Adrenal gland (tissue), 12 donors: ENCODE measurements around the gene IRS2. TPM values are rescaled to one million over a fixed set of nuclear protein-coding genes. Genes with fewer than 3 reads are reported as not detected.
A peak's percentile ranks its signal among the peaks of the same experiment; 100 is the strongest.

Source experiments
- DNase-seq, 7 donors: peaks; one replicate each; pipeline ENCODE4 v3.0.0-alpha.2; 2019 to 2020
- H3K27ac ChIP-seq, 5 donors: fragments of 200-600 bp; sonication (generic) in 4 of 5; 1 replicate in 3 of 5; 2 replicates in 2 of 5; pipeline versions ENCODE4 v1.5.1 to v1.8.0; 2016 to 2020; ENCODE audit warnings: mild to moderate bottlenecking in 1 of 5
- H3K27me3 ChIP-seq: fragments of 200-600 bp; 2 replicates; pipeline ENCODE4 v1.8.0; 2021
- H3K36me3 ChIP-seq, 2 donors: fragments of 200-600 bp; replicated peaks in 1 of 2; 1 replicate in 1 of 2; 2 replicates in 1 of 2; pipeline versions ENCODE4 v1.5.1 to v1.8.0; 2018 to 2022
- H3K4me1 ChIP-seq, 2 donors: fragments of 200-600 bp; replicated peaks in 1 of 2; 1 replicate in 1 of 2; 2 replicates in 1 of 2; pipeline versions ENCODE4 v1.5.1 to v1.8.0; 2018 to 2021
- H3K4me3 ChIP-seq, 4 donors: fragments of 200-600 bp; sonication (generic) in 3 of 4; one replicate each; pipeline ENCODE4 v1.5.1; 2016 to 2018
- H3K9me3 ChIP-seq, 3 donors: fragments of 200-600 bp; sonication (generic) in 1 of 3; replicated peaks in 1 of 3; 1 replicate in 2 of 3; 2 replicates in 1 of 3; pipeline versions ENCODE4 v1.5.1 to v1.8.0; 2016 to 2021
- POLR2A ChIP-seq, 2 donors: fragments of 450-650 bp; IDR thresholded peaks; one replicate each; pipeline ENCODE4 v1.6.1; 2017; ENCODE audit warnings: antibody characterized with exemption in 2 of 2, mild to moderate bottlenecking in 2 of 2, moderate library complexity in 1 of 2
- WGBS, 4 donors: extraction: QIAGEN DNeasy Blood & Tissue Kit in 2 of 4; methylation state at CpG; one replicate each; pipeline versions ENCODE4 v1.1.5 to v1.1.7; 2013 to 2017; 5-methylcytosine and 5-hydroxymethylcytosine counted together
- intact Hi-C, 2 donors: fragments of 100-400 bp; cut with DNase I; formaldehyde crosslinking; loops; one replicate each; pipeline versions ENCODE4 v1.14.1 to v1.15.0; 2022 to 2023
- polyA plus RNA-seq, 3 donors: library from polyadenylated mRNA; stranded (reverse); fragments of 200-250 nt in 2 of 3; fragments of 350-450 nt in 1 of 3; fragmentation: Illumina TruSeq in 1 of 3; extraction: RNeasy Lipid Tissue Mini Kit (QIAGEN cat#74804) in 1 of 3; gene quantifications; one replicate each; pipeline ENCODE4 v1.2.3, GENCODE V29; 2013 to 2014
- total RNA-seq, 9 donors: library from RNA; depleted of rRNA in 4 of 9; stranded (reverse); fragments of >200 nt in 4 of 9; fragments of 120-200 nt in 1 of 9; fragmentation: NEBNext Ultra II Directional in 1 of 9; extraction: Animal tissue kit (Norgen Biotek cat#: 25700) in 1 of 9; gene quantifications; one replicate each; pipeline versions ENCODE4 v1.1.0 to v1.2.4, GENCODE V29; 2013 to 2023
- TF ChIP-seq, protein P1 (sequence below), 6 experiments: fragments of 450-650 bp in 4 of 6; fragments of 200-600 bp in 2 of 6; sonication (generic) in 1 of 6; IDR thresholded peaks; 1 replicate in 5 of 6; 2 replicates in 1 of 6; pipeline versions ENCODE4 v1.5.1 to v1.8.0; 2016 to 2021; ENCODE audit warnings: antibody characterized with exemption in 6 of 6, mild to moderate bottlenecking in 2 of 6, moderate library complexity in 1 of 6
- donor health status: healthy with polysubstance abuse.
- donor health status: Bipolar disorder and iron deficiency.
- donor health status: DM: yes; HTN: yes; CAD: no.
- donor health status: DM: no; HTN: no; CAD: no.
- donor health status: DM: no; HTN: no; CAD: no.
- donor health status: DM: yes; HTN: yes; CAD: no.

Gene IRS2
- total and polyA plus RNA-seq, 12 donors: 11.0 to 84.2 (median 47.4) TPM

DNA sequence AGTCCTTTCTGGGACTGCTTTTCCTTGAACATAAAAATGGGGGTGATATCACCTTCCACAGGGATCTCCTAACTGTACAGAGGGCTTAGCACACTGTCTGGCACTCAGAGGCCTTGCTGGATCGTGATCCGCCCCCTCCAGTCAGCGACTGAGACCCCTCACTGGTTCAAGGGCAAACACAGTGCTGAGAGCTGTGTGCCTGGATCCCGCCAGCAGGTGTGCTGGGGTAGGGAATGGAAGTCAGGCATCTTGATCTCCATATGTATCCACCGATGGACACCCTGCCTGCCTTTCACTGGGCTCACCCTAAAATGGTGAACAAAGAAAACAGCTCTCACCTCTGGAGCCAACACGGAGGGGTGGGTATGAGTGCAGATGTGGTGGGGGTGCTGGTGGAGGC, 64.3 kb downstream of the IRS2 start:
- Histone ChIP-seq H3K4me1 (peaks cover 14 to 24% of the 10 kb centered on the region in 2 donors), H3K36me3 (no peaks in the 10 kb centered on the region), H3K9me3 (no peaks in the 10 kb centered on the region), H3K27ac (no peak overlapping the region), H3K27me3 (no peaks in the 10 kb centered on the region), H3K4me3 (no peak overlapping the region)
- no peak for DNase-seq
- 67 to 88% (median 79%) methylated on average over 3 to 6 of the region's 6 CpGs for WGBS, 4 donors
- intact Hi-C loops: no loop called here
- TF ChIP-seq, protein P1, sequence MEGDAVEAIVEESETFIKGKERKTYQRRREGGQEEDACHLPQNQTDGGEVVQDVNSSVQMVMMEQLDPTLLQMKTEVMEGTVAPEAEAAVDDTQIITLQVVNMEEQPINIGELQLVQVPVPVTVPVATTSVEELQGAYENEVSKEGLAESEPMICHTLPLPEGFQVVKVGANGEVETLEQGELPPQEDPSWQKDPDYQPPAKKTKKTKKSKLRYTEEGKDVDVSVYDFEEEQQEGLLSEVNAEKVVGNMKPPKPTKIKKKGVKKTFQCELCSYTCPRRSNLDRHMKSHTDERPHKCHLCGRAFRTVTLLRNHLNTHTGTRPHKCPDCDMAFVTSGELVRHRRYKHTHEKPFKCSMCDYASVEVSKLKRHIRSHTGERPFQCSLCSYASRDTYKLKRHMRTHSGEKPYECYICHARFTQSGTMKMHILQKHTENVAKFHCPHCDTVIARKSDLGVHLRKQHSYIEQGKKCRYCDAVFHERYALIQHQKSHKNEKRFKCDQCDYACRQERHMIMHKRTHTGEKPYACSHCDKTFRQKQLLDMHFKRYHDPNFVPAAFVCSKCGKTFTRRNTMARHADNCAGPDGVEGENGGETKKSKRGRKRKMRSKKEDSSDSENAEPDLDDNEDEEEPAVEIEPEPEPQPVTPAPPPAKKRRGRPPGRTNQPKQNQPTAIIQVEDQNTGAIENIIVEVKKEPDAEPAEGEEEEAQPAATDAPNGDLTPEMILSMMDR (IDR thresholded peaks at IDR 0.05): no peak
- no peak for TF ChIP-seq POLR2A (IDR thresholded peaks at IDR 0.05)

DNA sequence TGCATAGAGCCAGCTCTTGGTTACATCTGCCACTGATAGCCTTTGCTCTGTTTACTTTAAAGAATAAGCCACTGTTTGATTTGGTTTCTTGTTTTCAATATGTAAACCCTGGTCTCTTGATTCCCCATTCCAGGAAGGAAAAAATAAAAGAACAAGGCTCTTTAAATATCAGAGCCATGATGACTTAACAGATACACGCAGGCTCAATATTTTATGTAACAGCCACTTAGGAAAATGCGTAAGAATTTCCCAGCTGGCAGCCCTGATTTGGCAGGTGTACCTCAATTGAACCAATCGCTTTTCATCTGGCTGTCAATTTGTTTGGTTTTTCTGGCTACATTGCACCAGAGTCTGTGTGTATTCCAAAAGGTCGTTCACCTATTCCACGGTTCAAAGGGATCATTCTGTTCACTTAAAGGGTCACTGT, 65.6 kb downstream of the IRS2 start:
- intact Hi-C loops: no loop called here
- TF ChIP-seq, protein P1 (IDR thresholded peaks at IDR 0.05): no peak
- TF ChIP-seq POLR2A (IDR thresholded peaks at IDR 0.05): no peak
- no peaks in the 10 kb centered on the region for H3K36me3 ChIP-seq

DNA sequence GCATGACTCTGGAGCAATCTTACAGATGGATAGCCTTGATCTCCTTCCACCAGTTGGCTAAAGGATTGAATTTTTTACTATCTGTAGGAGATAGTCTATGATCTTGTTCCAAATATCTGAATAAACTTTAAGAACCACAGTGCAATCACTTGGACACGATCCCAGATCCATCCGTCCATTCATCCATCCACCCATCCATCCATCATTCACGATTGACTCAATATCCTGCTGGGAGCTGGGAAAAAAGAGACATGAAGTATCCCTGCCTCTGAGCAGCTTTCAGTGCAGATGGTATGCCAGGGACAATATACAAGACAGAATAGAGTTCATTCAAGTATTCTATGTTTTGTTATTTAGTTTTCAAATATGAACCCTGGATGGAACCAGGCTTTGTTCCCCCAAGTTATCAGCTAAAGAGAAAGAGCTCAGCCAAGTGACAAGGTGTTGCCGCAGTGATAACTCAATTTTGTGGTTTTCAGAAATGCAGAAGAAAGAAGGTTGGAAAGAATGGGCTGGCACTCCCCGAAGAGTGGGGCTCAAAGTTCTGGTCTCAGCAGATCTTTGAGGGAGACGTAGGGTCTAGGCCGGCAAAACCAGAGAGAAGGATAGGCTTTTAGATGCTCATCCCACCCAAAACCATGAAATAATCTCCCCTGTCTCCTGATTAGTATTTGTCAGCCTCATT, 66.3 kb downstream of the IRS2 start:
- Histone ChIP-seq H3K9me3 (no peaks in the 10 kb centered on the region), H3K27me3 (no peaks in the 10 kb centered on the region), H3K36me3 (no peaks in the 10 kb centered on the region), H3K4me1 (peaks cover 30 to 35% of the 10 kb centered on the region in 2 donors), H3K4me3 (no peak overlapping the region), H3K27ac (peak overlapping the region in 4 of 5 donors; percentile 2 to 42 (median 32))
- peak in 3 of 7 donors; percentile 51 to 76 (median 60) for DNase-seq
- WGBS, 4 donors: 52 to 64% (median 58%) methylated on average over 7 of the region's 7 CpGs
- no peak for TF ChIP-seq POLR2A (IDR thresholded peaks at IDR 0.05)
- TF ChIP-seq, protein P1 (IDR thresholded peaks at IDR 0.05): no peak
- intact Hi-C loops: loop anchor here (10.0 kb wide), 1 partner anchor 65 kb away; the partner anchor contains the start of gene IRS2 (in 2 of the 2)

More for the DNA sequence above, 65.6 kb downstream of the IRS2 start:
- H3K27ac ChIP-seq: peak overlapping the region in 1 of 5 donors; percentile 42
- WGBS, 4 donors: 55 to 78% (median 70%) methylated on average over 5 of the region's 5 CpGs
- H3K27me3 ChIP-seq: no peaks in the 10 kb centered on the region
- H3K4me1 ChIP-seq: peaks cover 23 to 30% of the 10 kb centered on the region in 2 donors
- H3K9me3 ChIP-seq: no peaks in the 10 kb centered on the region
- no peak for DNase-seq
- no peak overlapping the region for H3K4me3 ChIP-seq

DNA sequence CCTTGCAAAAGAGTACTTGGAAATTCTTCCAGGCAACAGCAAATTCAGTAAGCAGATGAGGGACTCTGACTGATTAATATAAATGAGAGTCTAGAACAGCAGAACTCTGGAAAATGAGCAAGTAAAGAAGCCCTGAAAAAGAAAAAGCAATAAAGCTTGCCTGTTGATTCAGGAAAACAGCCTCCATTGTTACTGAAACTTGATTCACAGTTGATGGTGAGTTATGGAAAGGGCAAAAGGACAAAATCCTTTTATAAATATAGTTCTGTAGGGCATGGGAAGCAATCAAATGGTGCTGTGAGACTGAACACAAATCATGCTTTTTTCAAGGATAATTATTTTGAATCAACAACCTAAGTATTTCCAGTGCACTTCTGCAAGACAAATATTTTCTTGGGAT, 67.7 kb downstream of the IRS2 start:
- Histone ChIP-seq H3K27me3 (no peaks in the 10 kb centered on the region), H3K4me3 (no peak overlapping the region), H3K27ac (peak overlapping the region in 1 of 5 donors; percentile 40), H3K9me3 (no peaks in the 10 kb centered on the region), H3K36me3 (no peaks in the 10 kb centered on the region), H3K4me1 (peaks cover 32 to 42% of the 10 kb centered on the region in 2 donors)
- no peak for DNase-seq
- intact Hi-C loops: loop anchor here (10.0 kb wide), 1 partner anchor 66 kb away; the partner anchor contains the start of gene IRS2 (in 2 of the 2)
- TF ChIP-seq, protein P1 (IDR thresholded peaks at IDR 0.05): no peak
